ENCODE data around the gene COL15A1.

COL15A1 gene

GRCh38 chr9:98921732-98922131 is 22.0 kb upstream of the COL15A1 start:
- no peak overlapping the region for H3K27ac ChIP-seq (ENCODE audit: low read depth, low read length)

GRCh38 chr9:98922721-98923435 is 20.8 kb upstream of the COL15A1 start:
- H3K27me3 ChIP-seq (ENCODE audit: control insufficient read depth, insufficient read depth, low read length): no peaks in the 10 kb centered on the region
- no peak overlapping the region for H3K27ac ChIP-seq (ENCODE audit: low read depth, low read length)
- H3K4me3 ChIP-seq (ENCODE audit: low read length): no peak overlapping the region
- H3K9ac ChIP-seq (ENCODE audit: low read length): no peak overlapping the region
- H3K4me1 ChIP-seq (ENCODE audit: control insufficient read depth, insufficient read depth, low read length): peaks cover 3% of the 10 kb centered on the region
- H3K36me3 ChIP-seq (ENCODE audit: control insufficient read depth, insufficient read depth, low read length): no peaks in the 10 kb centered on the region

More at GRCh38 chr9:98921732-98922131, 22.0 kb upstream of the COL15A1 start:
- peaks cover 3% of the 10 kb centered on the region for H3K4me1 ChIP-seq (ENCODE audit: control insufficient read depth, insufficient read depth, low read length)
- H3K9ac ChIP-seq (ENCODE audit: low read length): no peak overlapping the region
- H3K36me3 ChIP-seq (ENCODE audit: control insufficient read depth, insufficient read depth, low read length): no peaks in the 10 kb centered on the region
- no peaks in the 10 kb centered on the region for H3K27me3 ChIP-seq (ENCODE audit: control insufficient read depth, insufficient read depth, low read length)
- no peak overlapping the region for H3K4me3 ChIP-seq (ENCODE audit: low read length)

GRCh38 chr9:98923451-98924123 is 20.1 kb upstream of the COL15A1 start:
- Histone ChIP-seq H3K36me3 (ENCODE audit: control insufficient read depth, insufficient read depth, low read length) (no peaks in the 10 kb centered on the region), H3K9ac (ENCODE audit: low read length) (no peak overlapping the region), H3K27ac (ENCODE audit: low read depth, low read length) (no peak overlapping the region), H3K4me3 (ENCODE audit: low read length) (no peak overlapping the region), H3K4me1 (ENCODE audit: control insufficient read depth, insufficient read depth, low read length) (no peaks in the 10 kb centered on the region), H3K27me3 (ENCODE audit: control insufficient read depth, insufficient read depth, low read length) (no peaks in the 10 kb centered on the region)

GRCh38 chr9:98924946-98925820 is 18.5 kb upstream of the COL15A1 start:
- H3K4me1 ChIP-seq (ENCODE audit: control insufficient read depth, insufficient read depth, low read length): no peaks in the 10 kb centered on the region
- H3K4me3 ChIP-seq (ENCODE audit: low read length): no peak overlapping the region
- no peaks in the 10 kb centered on the region for H3K27me3 ChIP-seq (ENCODE audit: control insufficient read depth, insufficient read depth, low read length)
- H3K36me3 ChIP-seq (ENCODE audit: control insufficient read depth, insufficient read depth, low read length): no peaks in the 10 kb centered on the region
- H3K27ac ChIP-seq (ENCODE audit: low read depth, low read length): no peak overlapping the region
- no peak overlapping the region for H3K9ac ChIP-seq (ENCODE audit: low read length)

- no peak overlapping the region for H3K27ac ChIP-seq (ENCODE audit: low read depth, low read length)
- H3K27me3 ChIP-seq (ENCODE audit: control insufficient read depth, insufficient read depth, low read length): no peaks in the 10 kb centered on the region
- H3K36me3 ChIP-seq (ENCODE audit: control insufficient read depth, insufficient read depth, low read length): no peaks in the 10 kb centered on the region
- no peaks in the 10 kb centered on the region for H3K4me1 ChIP-seq (ENCODE audit: control insufficient read depth, insufficient read depth, low read length)
- no peak overlapping the region for H3K9ac ChIP-seq (ENCODE audit: low read length)
- H3K4me3 ChIP-seq (ENCODE audit: low read length): no peak overlapping the region
Observed at GRCh38 chr9:98925956-98926355, 17.8 kb upstream of the COL15A1 start.

- H3K9ac ChIP-seq (ENCODE audit: low read length): no peak overlapping the region
- H3K36me3 ChIP-seq (ENCODE audit: control insufficient read depth, insufficient read depth, low read length): no peaks in the 10 kb centered on the region
- no peaks in the 10 kb centered on the region for H3K27me3 ChIP-seq (ENCODE audit: control insufficient read depth, insufficient read depth, low read length)
- no peaks in the 10 kb centered on the region for H3K4me1 ChIP-seq (ENCODE audit: control insufficient read depth, insufficient read depth, low read length)
- H3K27ac ChIP-seq (ENCODE audit: low read depth, low read length): no peak overlapping the region
- no peak overlapping the region for H3K4me3 ChIP-seq (ENCODE audit: low read length)
Observed at GRCh38 chr9:98927724-98928123, 16.0 kb upstream of the COL15A1 start.

GRCh38 chr9:98929071-98929470 is 14.6 kb upstream of the COL15A1 start:
- no peaks in the 10 kb centered on the region for H3K27me3 ChIP-seq (ENCODE audit: control insufficient read depth, insufficient read depth, low read length)
- H3K27ac ChIP-seq (ENCODE audit: low read depth, low read length): no peak overlapping the region
- H3K4me3 ChIP-seq (ENCODE audit: low read length): no peak overlapping the region
- no peak overlapping the region for H3K9ac ChIP-seq (ENCODE audit: low read length)
- H3K4me1 ChIP-seq (ENCODE audit: control insufficient read depth, insufficient read depth, low read length): no peaks in the 10 kb centered on the region
- H3K36me3 ChIP-seq (ENCODE audit: control insufficient read depth, insufficient read depth, low read length): no peaks in the 10 kb centered on the region

- H3K4me1 ChIP-seq (ENCODE audit: control insufficient read depth, insufficient read depth, low read length): no peaks in the 10 kb centered on the region
- H3K27ac ChIP-seq (ENCODE audit: low read depth, low read length): no peak overlapping the region
- H3K4me3 ChIP-seq (ENCODE audit: low read length): no peak overlapping the region
Observed at GRCh38 chr9:98929895-98930341, 13.8 kb upstream of the COL15A1 start.

GRCh38 chr9:98930792-98931191 is 12.9 kb upstream of the COL15A1 start:
- Histone ChIP-seq H3K36me3 (ENCODE audit: control insufficient read depth, insufficient read depth, low read length) (no peaks in the 10 kb centered on the region), H3K9ac (ENCODE audit: low read length) (no peak overlapping the region), H3K27ac (ENCODE audit: low read depth, low read length) (no peak overlapping the region), H3K4me3 (ENCODE audit: low read length) (no peak overlapping the region), H3K4me1 (ENCODE audit: control insufficient read depth, insufficient read depth, low read length) (no peaks in the 10 kb centered on the region), H3K27me3 (ENCODE audit: control insufficient read depth, insufficient read depth, low read length) (no peaks in the 10 kb centered on the region)

More at GRCh38 chr9:98929895-98930341, 13.8 kb upstream of the COL15A1 start:
- Histone ChIP-seq H3K27me3 (ENCODE audit: control insufficient read depth, insufficient read depth, low read length) (no peaks in the 10 kb centered on the region), H3K36me3 (ENCODE audit: control insufficient read depth, insufficient read depth, low read length) (no peaks in the 10 kb centered on the region), H3K9ac (ENCODE audit: low read length) (no peak overlapping the region)

GRCh38 chr9:98931600-98932389 is 11.9 kb upstream of the COL15A1 start:
- Histone ChIP-seq H3K27me3 (ENCODE audit: control insufficient read depth, insufficient read depth, low read length) (no peaks in the 10 kb centered on the region), H3K27ac (ENCODE audit: low read depth, low read length) (no peak overlapping the region), H3K4me1 (ENCODE audit: control insufficient read depth, insufficient read depth, low read length) (no peaks in the 10 kb centered on the region), H3K4me3 (ENCODE audit: low read length) (no peak overlapping the region), H3K36me3 (ENCODE audit: control insufficient read depth, insufficient read depth, low read length) (no peaks in the 10 kb centered on the region), H3K9ac (ENCODE audit: low read length) (no peak overlapping the region)

- no peaks in the 10 kb centered on the region for H3K4me1 ChIP-seq (ENCODE audit: control insufficient read depth, insufficient read depth, low read length)
- no peaks in the 10 kb centered on the region for H3K36me3 ChIP-seq (ENCODE audit: control insufficient read depth, insufficient read depth, low read length)
Observed at GRCh38 chr9:98933185-98933584, 10.5 kb upstream of the COL15A1 start.

GRCh38 chr9:98933890-98934289 is 9.8 kb upstream of the COL15A1 start:
- H3K4me1 ChIP-seq (ENCODE audit: control insufficient read depth, insufficient read depth, low read length): no peaks in the 10 kb centered on the region
- H3K9ac ChIP-seq (ENCODE audit: low read length): no peak overlapping the region
- H3K27ac ChIP-seq (ENCODE audit: low read depth, low read length): no peak overlapping the region
- no peak overlapping the region for H3K4me3 ChIP-seq (ENCODE audit: low read length)
- H3K27me3 ChIP-seq (ENCODE audit: control insufficient read depth, insufficient read depth, low read length): no peaks in the 10 kb centered on the region
- no peaks in the 10 kb centered on the region for H3K36me3 ChIP-seq (ENCODE audit: control insufficient read depth, insufficient read depth, low read length)

More at GRCh38 chr9:98933185-98933584, 10.5 kb upstream of the COL15A1 start:
- no peak overlapping the region for H3K27ac ChIP-seq (ENCODE audit: low read depth, low read length)
- no peak overlapping the region for H3K9ac ChIP-seq (ENCODE audit: low read length)
- no peak overlapping the region for H3K4me3 ChIP-seq (ENCODE audit: low read length)
- H3K27me3 ChIP-seq (ENCODE audit: control insufficient read depth, insufficient read depth, low read length): no peaks in the 10 kb centered on the region

All from rectal smooth muscle tissue (tissue), 1 donor.